Femur (tissue), 1 donor: ENCODE measurements around the gene CITED4.
"Not testable (repeated sequence)": the region's sequence is repeated elsewhere in the genome, so short reads cannot be mapped to it uniquely, and the experiment has no call there.

Experiments
- DNase-seq: peaks from one replicate; pipeline ENCODE4 v3.0.0-alpha.2; 2017

CITED4 gene

GRCh38 chr1:40862008-40862863 is at the start of gene CITED4:
Gene CITED4 (minus strand): TSS chr1:40862363. CDS start chr1:40862127, 236 bp downstream.
- DNase-seq: peak; percentile 96

- no peak for DNase-seq
These were observed 48.9 kb upstream of the CITED4 start for GRCh38 chr1:40911105-40911504.

- DNase-seq: no peak
These were observed 47.1 kb upstream of the CITED4 start for GRCh38 chr1:40909281-40909680.

- no peak for DNase-seq
These were observed 46.2 kb upstream of the CITED4 start for GRCh38 chr1:40908350-40908749.

GRCh38 chr1:40907899-40908298 is 45.7 kb upstream of the CITED4 start:
- DNase-seq: no peak

- no peak for DNase-seq
These were observed 44.7 kb upstream of the CITED4 start for GRCh38 chr1:40906781-40907400.

- DNase-seq: no peak
These were observed 42.9 kb upstream of the CITED4 start for GRCh38 chr1:40905061-40905460.

GRCh38 chr1:40903106-40903505 is 40.9 kb upstream of the CITED4 start:
- DNase-seq: no peak

- peak; percentile 23 for DNase-seq
These were observed 40.0 kb upstream of the CITED4 start for GRCh38 chr1:40901886-40902852.

GRCh38 chr1:40899230-40899870 is 37.2 kb upstream of the CITED4 start:
- no peak for DNase-seq

- no peak for DNase-seq
These were observed 36.3 kb upstream of the CITED4 start for GRCh38 chr1:40898431-40898901.

GRCh38 chr1:40897513-40897912 is 35.4 kb upstream of the CITED4 start:
- no peak for DNase-seq

- no peak for DNase-seq
These were observed 34.3 kb upstream of the CITED4 start for GRCh38 chr1:40896482-40896881.

GRCh38 chr1:40895601-40896000 is 33.4 kb upstream of the CITED4 start:
- no peak for DNase-seq

GRCh38 chr1:40894858-40895257 is 32.7 kb upstream of the CITED4 start:
- DNase-seq: not testable (repeated sequence)

GRCh38 chr1:40894455-40894854 is 32.3 kb upstream of the CITED4 start:
- DNase-seq: no peak

- no peak for DNase-seq
These were observed 31.8 kb upstream of the CITED4 start for GRCh38 chr1:40893946-40894345.

- DNase-seq: no peak
These were observed 30.2 kb upstream of the CITED4 start for GRCh38 chr1:40892354-40892753.

GRCh38 chr1:40890771-40891170 is 28.6 kb upstream of the CITED4 start:
- no peak for DNase-seq

GRCh38 chr1:40887652-40888051 is 25.5 kb upstream of the CITED4 start:
- DNase-seq: no peak

GRCh38 chr1:40887012-40887378 is 24.8 kb upstream of the CITED4 start:
- DNase-seq: no peak

GRCh38 chr1:40886318-40887011 is 24.3 kb upstream of the CITED4 start:
- DNase-seq: no peak
